GM12875 (cell line): ENCODE results near the gene FZD4.

ENCODE experiments used
- H3K4me3 ChIP-seq: one replicate; pipeline ENCODE4 v1.5.1; 2011; ENCODE audit warnings: low read depth, low read length, control low read depth
- CTCF ChIP-seq: IDR thresholded peaks from 2 replicates; pipeline ENCODE4 v1.5.1; 2011; ENCODE audit warnings: low read depth, mild to moderate bottlenecking, control low read depth, inconsistent platforms, low read length, moderate library complexity, borderline replicate concordance; ENCODE audit not compliant: insufficient read depth

FZD4 gene

GRCh38 chr11:86902345-86902744, 52.9 kb downstream of the FZD4 start:
- no peak for TF ChIP-seq CTCF
- H3K4me3 ChIP-seq: no peak overlapping the region

- no peak overlapping the region for H3K4me3 ChIP-seq
- no peak for TF ChIP-seq CTCF
These were observed 53.6 kb downstream of the FZD4 start for GRCh38 chr11:86901599-86901998.

- no peak overlapping the region for H3K4me3 ChIP-seq
- no peak for TF ChIP-seq CTCF
These were observed 55.0 kb downstream of the FZD4 start for GRCh38 chr11:86900162-86900561.

GRCh38 chr11:86898689-86899088, 56.5 kb downstream of the FZD4 start:
- no peak overlapping the region for H3K4me3 ChIP-seq
- no peak for TF ChIP-seq CTCF

- H3K4me3 ChIP-seq: no peak overlapping the region
- TF ChIP-seq CTCF: no peak
These were observed 58.8 kb downstream of the FZD4 start for GRCh38 chr11:86896441-86896841.
